ENCODE data around the gene SGIP1.
"Not testable (repeated sequence)": the region's sequence is repeated elsewhere in the genome, so short reads cannot be mapped to it uniquely, and the experiment has no call there.

SGIP1 gene

DNA sequence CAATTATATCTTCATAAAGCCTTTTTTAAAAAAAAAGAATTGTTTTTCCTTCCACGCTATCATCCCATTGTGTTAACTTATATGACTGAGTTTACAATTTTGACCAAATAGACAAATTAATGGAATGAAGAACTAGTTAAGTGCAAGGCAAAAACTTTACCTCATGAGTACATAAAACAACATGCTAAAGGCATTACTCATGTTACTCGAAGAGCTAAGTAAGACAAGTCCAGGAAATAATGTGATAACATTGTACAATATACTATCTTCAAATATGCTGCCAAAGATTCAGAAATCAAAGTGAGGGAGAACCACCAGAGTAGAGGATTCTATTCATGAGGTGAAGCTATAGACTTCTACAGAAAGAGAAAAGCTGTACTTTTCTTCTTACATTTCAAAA, 194.1 kb downstream of the SGIP1 start:
- DNase-seq (ENCODE audit: low read depth, low spot score): no peak

DNA sequence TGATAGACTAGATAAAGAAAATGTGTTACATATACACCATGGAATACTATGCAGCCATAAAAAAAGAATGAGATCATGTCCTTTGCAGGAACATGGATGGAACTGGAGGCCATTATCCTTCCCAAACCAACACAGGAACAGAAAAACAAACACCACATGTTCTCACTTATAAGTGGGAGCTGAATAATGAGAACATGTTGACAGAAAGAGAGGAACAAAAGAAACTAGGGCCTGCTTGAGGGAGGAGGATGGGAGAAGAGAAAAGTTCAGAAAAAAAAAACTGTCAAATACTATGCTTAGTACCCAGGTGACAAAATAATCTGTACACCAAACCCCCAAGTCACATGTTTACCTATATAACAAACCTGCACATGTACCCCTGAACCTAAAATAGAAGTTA, 194.8 kb downstream of the SGIP1 start:
- not testable (repeated sequence) for DNase-seq (ENCODE audit: low read depth, low spot score)

DNA sequence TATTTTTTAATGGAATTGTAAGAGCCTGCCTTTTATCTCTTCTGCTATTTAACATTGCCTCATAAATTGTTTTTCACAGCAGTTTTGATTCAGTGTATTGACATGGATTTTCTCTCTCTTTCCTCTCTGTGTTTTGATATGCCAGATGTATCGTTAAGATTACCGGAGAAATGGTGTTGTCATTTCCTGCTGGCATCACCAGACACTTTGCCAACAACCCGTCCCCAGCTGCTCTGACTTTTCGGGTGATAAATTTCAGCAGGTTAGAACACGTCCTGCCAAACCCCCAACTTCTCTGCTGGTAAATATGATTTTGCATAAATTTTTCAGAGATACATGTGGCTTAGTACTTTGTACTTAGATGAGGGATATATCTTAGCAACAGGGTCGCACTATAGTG, 195.2 kb downstream of the SGIP1 start:
- DNase-seq (ENCODE audit: low read depth, low spot score): no peak

DNA sequence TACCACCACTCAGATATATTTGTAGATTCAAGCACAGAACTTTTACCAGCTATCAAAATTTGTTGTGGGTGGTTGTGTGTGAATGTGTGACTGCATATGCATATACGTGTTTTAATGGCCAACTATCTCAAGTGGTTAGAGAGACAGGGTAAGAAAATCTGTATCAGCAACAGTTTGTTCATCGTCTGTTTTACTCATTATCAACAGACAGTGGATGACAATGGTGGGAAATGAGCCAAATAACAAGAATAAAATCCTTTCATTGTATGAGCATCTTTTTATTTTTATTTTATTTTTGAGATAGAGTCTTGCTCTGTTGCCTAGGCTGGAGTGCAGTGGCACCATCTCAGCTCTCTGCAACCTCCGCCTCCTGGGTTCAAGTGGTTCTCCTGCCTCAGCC, 195.6 kb downstream of the SGIP1 start:
- no peak for DNase-seq (ENCODE audit: low read depth, low spot score)

DNA sequence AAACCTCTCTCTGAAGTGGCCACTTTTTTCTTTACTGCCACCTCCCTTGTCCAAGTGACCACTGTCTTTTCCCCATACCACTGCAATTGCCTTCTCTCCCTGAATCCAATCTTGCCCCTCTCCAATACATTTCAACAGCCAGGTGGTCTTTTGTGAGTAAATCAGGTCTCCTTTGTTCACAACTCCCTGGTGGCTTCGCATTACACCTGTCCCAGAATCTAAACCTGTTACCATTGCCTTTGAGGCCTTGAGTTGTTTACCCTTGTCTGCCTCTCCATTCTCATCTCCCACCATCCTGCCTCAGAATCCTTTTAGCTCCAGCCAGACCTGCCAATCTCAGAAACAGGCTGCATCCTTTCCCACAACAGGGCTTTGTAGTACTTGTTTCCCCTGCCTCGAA, 196.5 kb downstream of the SGIP1 start:
- DNase-seq (ENCODE audit: low read depth, low spot score): no peak

DNA sequence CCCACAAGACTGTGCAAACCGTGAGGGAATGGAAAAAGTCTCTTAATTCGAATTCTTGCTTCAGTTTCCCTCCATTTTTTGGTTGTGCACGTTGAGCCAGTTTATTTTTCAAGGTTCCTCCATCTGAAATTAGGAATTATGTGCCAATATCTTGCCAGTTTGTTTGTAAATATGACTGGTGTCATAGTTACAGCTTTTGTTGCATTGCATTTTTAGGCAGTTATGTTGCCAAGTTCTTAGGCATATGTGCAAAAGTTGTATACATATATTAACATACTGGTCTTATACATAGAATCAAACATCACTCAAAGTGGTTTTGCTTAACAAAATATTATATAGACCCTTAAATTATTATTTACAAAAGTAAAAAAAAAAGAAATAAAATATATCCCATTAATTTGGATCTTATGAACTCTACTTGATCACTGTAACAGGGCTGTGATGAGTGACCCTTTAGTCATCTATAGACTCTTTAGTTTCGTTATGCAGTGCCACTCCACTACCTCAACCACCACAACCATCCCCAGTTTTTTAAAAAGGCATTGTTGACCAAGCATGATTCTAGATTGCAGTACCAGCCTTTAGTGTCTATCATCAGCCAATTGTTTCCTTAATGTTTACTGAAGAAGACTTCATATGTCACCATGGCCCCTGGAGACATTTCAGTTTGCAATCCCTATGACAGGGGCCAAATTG, 197.4 kb downstream of the SGIP1 start:
- no peak for DNase-seq (ENCODE audit: low read depth, low spot score)

DNA sequence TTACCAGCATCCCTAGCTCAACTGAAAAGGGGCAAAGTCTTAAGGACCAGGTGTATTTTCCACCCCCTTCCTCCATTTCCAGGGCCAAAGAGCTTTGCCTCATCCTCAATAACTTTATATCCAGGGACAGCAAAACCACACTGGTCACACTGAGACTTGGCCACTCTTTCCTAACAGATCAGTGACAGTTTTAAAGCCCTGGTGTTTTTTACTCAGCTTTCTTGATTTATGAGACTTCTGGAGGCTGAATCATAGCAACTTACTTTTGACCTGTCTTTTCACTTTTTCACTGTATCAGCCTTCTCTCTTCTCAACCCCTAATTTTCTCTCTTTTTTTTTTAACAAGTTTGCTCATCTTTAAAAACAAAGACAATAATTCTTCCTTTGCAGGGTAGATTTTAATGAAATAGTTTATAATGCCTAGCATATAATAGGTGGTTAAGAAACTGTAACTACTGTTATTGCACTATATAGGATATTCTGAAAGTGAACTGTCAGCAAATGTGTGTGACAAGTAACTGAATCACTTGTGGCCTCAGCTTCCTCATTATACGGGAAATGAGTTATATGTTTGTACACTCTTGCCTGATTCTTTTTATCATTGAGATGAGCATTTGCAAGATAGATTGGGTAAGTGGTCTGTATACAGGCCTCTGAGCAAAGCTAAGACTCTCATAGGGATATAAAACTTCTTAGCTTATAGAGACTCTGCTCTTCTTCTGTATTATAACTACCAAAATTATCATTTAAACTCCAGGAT, 198.6 kb downstream of the SGIP1 start:
- no peak for DNase-seq (ENCODE audit: low read depth, low spot score)

DNA sequence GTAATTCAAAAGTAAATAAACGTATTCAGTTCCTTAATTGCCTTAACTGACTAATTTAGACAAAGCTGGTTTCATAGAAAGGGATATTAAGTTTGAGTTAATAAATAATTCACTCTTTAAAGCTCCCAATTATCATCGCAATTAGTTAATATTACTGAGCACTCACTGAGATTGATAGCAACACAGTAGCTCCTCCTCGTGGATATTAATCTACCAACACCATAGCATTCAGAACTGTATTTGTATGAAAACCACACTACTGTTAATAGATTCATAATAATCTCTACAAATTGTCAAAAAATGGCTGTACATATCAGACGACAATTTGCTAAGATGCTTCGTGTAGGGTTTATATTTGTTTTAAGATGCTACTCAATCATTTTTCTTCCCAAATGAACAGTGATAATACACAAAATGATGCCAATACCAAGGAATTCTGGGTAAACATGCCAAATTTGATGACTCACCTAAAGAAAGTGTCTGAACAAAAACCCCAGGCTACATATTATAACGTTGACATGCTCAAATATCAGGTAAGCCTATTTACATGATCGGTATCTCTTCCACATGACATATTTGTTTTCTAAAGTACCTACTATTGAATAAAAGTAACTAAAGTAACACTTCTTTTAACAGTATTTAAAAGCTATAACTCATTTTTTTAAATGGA, 199.5 kb downstream of the SGIP1 start:
- peak; percentile 50 for DNase-seq (ENCODE audit: low read depth, low spot score)

DNA sequence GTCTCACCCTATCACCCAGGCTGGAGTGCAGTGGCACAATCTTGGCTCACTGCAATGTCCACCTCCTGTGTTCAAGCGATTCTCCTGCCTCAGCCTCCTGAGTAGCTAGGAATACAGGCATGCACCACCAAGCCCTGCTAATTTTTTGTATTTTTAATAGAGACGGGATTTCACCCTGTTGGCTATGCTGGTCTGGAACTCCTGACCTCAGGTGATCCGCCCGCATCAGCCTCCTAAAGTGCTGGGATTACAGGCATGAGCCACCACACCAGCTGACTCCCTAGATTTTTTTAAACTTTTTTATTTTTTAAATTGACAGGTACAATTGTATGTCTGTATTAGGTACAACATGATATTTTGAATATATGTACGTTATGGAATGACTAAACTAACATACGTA, 200.6 kb downstream of the SGIP1 start:
- DNase-seq (ENCODE audit: low read depth, low spot score): not testable (repeated sequence)

DNA sequence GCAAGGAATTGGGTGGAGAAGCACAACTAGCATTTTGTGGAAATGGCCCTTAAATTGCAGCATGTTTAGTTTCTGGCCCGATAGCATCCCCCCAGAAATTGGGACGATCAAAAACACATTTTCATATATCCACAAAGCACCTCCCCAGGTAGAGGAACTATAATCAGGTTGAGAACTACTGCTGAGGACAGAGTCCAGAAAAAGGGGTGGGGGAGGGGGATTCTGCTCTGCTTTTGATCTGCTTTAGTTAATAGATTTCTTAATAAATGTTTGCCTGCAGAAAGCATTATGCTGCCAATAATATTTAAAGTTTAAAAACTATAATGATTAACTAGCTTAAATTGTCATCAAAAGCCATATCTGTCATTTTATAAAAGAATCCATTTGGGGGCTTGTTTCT, 203.9 kb downstream of the SGIP1 start:
- no peak for DNase-seq (ENCODE audit: low read depth, low spot score)

DNA sequence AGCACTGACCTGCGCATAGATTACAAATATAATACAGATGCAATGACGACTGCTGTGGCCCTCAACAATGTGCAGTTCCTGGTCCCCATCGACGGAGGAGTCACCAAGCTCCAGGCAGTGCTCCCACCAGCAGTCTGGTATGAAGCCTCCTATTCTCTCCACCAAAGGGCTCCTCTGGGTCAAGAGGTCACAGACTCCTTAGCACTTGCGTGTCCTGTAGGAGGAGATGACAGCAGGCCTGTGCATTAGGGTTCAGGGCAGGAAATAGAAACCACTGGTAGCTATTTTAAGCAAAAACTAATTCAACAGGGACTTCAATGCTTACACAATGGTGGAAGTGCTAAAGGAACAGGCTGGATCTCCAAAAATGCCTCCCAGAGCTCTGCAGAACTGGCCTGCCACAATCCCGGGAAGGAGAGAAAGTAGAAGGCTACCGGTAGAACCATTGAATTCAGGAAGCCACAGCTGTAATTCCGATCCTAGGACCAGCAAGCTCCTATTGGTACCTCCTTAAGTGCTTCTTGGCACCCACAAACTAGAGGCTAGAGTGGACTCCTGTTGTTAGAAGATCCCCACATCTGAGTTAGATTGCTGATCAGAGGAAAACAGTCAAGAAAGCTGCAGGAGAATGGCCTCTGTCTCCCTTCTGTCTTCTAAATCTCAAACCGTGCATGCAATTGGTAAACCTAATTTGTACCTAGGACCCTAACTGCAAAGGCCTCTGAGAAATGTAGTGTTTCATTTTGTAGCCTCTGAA, 205.6 kb downstream of the SGIP1 start:
- DNase-seq (ENCODE audit: low read depth, low spot score): no peak

DNA sequence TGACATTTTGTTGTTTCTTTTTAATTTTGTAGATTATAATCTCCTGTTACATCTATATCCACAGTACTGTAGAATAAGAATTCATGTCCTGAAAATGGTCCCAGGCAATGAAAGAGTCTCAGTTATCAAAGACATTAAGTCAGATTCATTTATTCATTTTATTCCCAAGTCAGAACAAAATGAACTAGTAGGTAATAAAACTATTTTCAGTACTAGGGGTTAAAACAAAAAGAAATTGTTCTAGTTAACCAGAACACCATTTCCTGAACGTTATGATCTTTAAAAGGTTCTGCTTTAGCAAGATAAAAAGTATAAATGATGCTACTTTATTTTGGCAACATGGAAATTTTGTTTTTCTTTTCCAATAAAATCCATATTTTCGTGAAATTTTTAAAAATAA, 211.5 kb downstream of the SGIP1 start:
- DNase-seq (ENCODE audit: low read depth, low spot score): no peak

DNA sequence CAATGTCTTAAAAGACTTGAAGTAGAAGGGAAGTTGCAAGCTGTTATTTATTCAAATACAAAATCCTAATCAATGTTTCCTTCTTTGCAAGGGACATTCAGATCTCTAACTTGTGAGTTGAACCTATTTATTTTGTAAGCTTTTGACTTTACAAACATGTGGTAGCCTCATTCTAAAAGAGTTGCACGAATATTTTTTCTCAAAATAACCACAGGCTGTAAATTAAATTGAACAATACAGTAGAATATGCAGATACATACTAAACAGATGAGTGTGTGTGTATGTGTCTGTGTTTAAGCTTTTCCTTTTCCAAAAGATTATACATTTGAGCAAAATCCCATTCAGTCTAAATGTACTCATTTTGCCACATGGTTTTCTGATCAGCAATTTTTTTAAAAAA, 213.5 kb downstream of the SGIP1 start:
- no peak for DNase-seq (ENCODE audit: low read depth, low spot score)

DNA sequence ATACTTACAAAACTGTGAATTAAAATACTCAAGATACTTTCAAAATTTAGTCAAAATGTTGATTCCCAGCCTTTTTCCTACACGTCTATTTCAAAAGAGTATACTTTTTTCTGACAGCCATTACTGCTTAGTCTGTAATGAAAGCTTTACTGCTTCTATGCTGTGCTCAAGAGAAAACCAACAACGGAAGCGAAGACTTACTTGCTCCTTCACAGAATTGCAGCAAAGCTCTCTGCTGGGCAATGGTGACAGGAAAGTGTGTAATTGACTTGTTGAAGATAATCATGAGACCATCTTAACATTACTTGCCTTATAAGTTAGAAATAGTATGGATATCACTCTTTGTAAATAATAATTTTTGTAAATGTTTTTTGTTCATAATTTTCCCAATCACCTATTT, 216.6 kb downstream of the SGIP1 start:
- DNase-seq (ENCODE audit: low read depth, low spot score): no peak

DNA sequence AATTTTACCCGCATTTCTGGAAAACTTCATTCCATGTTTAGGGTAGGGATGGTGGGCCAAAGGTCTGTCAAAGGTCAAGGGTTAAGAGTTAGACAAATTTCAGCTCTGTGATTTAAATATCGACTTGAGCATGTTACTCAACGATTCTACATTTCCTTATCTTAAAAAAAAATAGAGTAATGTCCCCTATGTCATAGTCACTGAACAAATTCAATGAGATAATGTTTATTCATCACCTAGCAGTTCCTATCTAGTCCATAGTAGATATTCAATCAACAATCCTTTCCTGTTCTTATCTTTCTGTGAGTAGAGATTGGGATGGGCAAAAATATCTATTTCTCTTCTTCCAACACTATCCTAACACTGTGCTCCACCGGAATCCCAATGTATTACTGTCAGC, 217.2 kb downstream of the SGIP1 start:
- DNase-seq (ENCODE audit: low read depth, low spot score): no peak

DNA sequence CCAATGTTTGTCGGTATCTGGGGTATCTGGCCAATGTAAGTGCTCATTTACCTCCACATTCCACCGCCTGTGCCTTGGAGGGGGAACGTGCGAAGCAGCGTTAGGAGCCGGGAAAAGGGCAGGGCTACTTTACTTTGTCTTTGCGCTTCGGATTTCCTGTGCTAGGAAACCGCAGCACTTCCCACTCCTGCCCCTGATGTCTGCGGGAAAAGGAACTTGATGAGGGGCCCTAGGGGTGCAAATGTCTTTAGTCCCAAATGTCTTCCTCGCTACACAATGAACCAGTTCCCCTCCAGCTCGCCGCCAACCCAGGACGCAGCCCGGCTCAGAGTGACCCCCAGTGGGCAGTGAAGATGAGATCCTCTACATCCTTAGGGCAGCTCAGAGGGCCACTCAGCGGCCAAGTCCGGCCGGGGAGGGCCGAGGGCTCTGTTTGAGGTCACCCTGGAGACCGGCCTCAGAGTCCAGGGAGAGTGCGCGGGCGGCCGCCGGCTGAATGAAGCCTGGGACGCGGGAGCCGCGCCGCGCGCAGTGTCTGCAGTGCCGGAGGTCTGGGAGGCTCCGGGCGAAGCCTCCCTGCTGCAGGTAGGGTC, 218.1 kb downstream of the SGIP1 start, which contains the start of gene DYNLT5:
TSS of gene DYNLT5 (plus strand) at position 460 of the 593 bp plus-strand sequence. CDS start 2,200 bp downstream, outside the sequence.
- peak; percentile 69 for DNase-seq (ENCODE audit: low read depth, low spot score)

DNA sequence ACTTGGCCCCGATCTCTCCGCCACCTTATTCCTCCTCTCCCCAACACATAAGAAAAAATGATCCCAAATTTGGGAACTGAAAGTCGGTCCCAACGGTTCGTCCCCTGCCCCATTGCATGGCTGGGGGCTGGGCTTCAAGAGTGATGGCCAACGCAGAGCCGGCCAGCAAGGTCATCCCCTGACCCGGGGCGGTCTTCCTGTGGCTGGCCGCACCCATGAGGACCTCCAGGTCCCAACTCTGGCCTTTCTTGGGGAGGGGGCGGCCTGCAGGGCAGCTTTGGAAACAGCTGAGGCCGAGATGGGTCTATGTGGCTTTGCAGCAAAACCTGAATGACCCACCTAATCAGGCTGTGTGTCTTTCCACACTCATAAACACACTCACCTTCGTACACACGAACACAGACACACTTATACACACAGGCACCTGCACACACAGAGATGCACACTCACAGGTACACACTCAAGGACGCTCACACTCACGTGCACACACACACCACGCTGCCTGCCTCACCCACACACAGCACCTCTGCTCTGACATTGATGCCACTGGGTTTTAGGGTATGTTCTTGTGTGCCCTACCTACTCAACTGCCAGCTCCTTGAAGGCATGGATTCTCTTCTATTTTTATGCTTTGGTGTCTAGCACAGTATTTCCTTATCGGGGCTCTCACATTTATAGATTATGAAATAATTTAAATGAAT, 218.9 kb downstream of the SGIP1 start:
- DNase-seq (ENCODE audit: low read depth, low spot score): no peak

DNA sequence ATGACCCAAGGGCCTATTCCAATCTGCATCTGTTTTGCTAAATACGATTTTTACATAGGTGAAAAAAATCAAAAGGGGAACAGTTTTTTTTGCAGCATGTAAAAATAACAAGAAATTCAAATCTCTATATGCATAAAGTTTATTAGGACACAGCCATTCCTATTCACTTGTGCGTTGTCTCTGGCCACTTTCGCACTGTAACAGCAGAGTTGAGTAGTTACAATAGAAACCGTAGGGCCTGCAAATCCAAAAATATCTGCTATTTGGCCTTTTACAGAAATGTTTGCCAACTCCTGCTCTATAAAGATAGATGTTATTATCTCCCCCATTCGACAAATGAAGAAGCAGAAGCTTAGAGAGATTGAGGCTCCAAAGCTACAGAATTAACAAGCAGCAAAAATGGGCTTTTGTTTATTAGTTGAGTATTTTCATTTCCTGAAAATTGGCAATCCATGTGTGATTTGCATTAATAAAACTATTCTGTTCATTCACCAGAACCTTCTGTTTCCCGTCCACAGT, 223.8 kb downstream of the SGIP1 start:
- no peak for DNase-seq (ENCODE audit: low read depth, low spot score)

DNA sequence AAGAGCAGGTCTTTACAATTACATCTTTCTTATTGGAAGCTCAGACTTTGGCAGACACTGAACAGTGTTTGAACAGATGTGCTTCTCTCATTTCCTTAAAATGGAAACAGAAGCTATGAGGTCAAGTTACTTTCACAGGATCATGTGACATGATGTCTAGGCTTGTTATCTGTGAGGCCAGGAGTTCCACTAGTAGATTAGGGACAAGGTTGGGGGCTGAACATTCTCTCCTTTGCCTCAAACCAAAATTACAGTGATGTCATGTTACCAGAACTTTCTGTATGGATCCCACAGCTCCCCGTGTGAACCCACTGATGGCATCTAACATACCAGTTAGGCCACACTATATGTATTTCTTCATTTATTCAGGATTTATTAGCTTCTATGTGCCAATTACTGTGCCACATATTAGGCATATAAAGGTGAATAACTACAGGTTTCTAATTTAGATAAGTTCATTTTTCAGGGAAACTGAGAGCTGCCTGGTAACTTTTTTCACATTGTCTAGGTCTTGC, 224.3 kb downstream of the SGIP1 start:
- DNase-seq (ENCODE audit: low read depth, low spot score): no peak

DNA sequence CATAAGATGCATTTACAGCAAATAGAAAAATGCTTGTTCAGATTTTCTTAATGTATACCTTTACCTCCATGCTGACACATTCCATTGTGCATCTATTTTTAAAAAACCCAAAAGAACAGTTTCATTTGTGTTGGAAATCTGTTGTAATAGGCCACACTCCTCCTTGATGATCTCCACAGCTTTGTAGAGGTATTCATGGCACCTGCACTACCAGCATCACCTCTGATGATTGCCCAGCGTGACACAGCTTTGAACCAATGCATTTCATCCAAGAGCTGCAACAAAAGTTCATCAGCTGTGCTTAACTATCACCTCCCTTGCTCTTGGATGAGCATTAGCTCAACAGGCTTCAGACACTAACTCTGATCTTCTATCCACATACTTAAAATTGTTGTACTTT, 226.6 kb downstream of the SGIP1 start:
- no peak for DNase-seq (ENCODE audit: low read depth, low spot score)

All from astrocyte of the hippocampus (primary cell).